Measurements from ENCODE around the gene PTPN11.

The PTPN11 gene

DNA sequence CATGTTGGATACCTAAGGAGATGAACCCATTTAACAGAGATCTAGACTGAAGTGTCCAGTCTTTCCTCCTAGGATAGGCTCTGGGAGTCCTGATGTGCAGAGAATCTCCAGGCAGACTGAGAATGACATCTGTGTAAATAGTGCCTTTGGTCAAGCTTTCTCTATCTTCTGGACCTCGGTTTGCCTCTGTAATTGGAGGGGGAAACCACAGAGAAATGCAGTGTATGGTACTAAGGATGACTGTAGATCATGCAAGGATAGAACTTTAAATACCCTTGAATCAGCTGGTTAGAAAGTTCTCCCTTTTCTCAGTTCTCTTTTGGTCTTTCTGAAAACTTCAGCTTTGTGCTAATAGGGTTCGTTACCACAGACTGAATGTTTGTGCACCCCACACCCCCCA is 112.2 kb downstream of the PTPN11 start:
- no peaks in the 10 kb centered on the region for H3K36me3 ChIP-seq (ENCODE audit: low read depth)
- H3K9me3 ChIP-seq (ENCODE audit: severe bottlenecking): no peaks in the 10 kb centered on the region
- TF ChIP-seq, protein P1, sequence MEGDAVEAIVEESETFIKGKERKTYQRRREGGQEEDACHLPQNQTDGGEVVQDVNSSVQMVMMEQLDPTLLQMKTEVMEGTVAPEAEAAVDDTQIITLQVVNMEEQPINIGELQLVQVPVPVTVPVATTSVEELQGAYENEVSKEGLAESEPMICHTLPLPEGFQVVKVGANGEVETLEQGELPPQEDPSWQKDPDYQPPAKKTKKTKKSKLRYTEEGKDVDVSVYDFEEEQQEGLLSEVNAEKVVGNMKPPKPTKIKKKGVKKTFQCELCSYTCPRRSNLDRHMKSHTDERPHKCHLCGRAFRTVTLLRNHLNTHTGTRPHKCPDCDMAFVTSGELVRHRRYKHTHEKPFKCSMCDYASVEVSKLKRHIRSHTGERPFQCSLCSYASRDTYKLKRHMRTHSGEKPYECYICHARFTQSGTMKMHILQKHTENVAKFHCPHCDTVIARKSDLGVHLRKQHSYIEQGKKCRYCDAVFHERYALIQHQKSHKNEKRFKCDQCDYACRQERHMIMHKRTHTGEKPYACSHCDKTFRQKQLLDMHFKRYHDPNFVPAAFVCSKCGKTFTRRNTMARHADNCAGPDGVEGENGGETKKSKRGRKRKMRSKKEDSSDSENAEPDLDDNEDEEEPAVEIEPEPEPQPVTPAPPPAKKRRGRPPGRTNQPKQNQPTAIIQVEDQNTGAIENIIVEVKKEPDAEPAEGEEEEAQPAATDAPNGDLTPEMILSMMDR (IDR thresholded peaks at IDR 0.05; ENCODE audit: poor library complexity, severe bottlenecking): no peak
- no peak overlapping the region for H3K4me3 ChIP-seq (ENCODE audit: severe bottlenecking)
- no peak for DNase-seq (ENCODE audit: low spot score)
- peaks cover under 1% of the 10 kb centered on the region for H3K27me3 ChIP-seq (ENCODE audit: insufficient read depth, poor library complexity, severe bottlenecking)
- no peak for ATAC-seq (ENCODE audit: low read depth)
- H3K4me1 ChIP-seq (ENCODE audit: insufficient read depth, poor library complexity, severe bottlenecking): no peaks in the 10 kb centered on the region
- H3K27ac ChIP-seq (ENCODE audit: poor library complexity, severe bottlenecking): no peak overlapping the region

DNA sequence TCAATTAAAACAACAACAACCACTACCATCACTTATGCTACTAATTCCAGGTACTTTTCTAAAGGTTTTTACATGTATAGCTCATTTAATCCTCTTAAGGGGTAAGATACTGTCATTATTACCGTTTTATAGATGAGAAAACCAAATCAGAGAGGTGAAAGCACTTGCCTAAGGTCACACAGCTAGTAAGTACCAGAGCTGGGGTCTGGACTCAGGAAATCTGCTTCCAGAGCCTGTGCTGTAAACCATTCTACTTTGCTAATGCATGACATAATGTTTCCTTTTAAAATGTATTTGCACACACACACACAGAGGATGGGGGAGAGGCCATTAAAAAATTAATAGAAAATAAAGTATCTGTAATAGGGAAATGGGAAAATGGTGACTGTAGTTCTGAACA is 113.4 kb downstream of the PTPN11 start:
- H3K9me3 ChIP-seq (ENCODE audit: severe bottlenecking): no peaks in the 10 kb centered on the region
- DNase-seq (ENCODE audit: low spot score) (no peak), ATAC-seq (ENCODE audit: low read depth) (no peak)
- H3K4me3 ChIP-seq (ENCODE audit: severe bottlenecking): no peak overlapping the region
- H3K27ac ChIP-seq (ENCODE audit: poor library complexity, severe bottlenecking): no peak overlapping the region
- H3K4me1 ChIP-seq (ENCODE audit: insufficient read depth, poor library complexity, severe bottlenecking): no peaks in the 10 kb centered on the region
- H3K27me3 ChIP-seq (ENCODE audit: insufficient read depth, poor library complexity, severe bottlenecking): no peaks in the 10 kb centered on the region
- no peaks in the 10 kb centered on the region for H3K36me3 ChIP-seq (ENCODE audit: low read depth)
- TF ChIP-seq, protein P1 (IDR thresholded peaks at IDR 0.05; ENCODE audit: poor library complexity, severe bottlenecking): no peak

DNA sequence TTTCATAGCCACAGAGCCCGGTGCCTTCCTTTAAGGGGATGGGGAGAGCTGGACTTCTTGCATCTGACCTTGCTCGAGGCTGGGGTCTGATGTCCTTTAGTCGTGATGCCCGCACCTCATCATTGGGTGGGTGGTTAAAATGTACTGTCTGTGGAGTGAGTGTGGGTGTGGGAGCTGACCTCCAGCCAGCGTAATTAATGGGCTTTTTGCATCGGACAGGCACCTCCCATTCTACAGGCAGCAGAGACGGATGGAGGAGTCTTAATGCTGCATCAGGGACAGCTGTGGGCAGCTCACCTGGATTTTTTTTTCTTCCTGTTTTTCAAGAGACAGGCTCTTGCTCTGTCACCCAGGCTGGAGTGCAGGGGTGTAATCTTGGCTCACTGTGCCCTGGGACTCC is 114.8 kb downstream of the PTPN11 start:
- ATAC-seq (ENCODE audit: low read depth) (no peak), DNase-seq (ENCODE audit: low spot score) (no peak)
- TF ChIP-seq, protein P1 (IDR thresholded peaks at IDR 0.05; ENCODE audit: poor library complexity, severe bottlenecking): no peak
- no peaks in the 10 kb centered on the region for H3K9me3 ChIP-seq (ENCODE audit: severe bottlenecking)
- no peak overlapping the region for H3K4me3 ChIP-seq (ENCODE audit: severe bottlenecking)
- H3K36me3 ChIP-seq (ENCODE audit: low read depth): no peaks in the 10 kb centered on the region
- no peak overlapping the region for H3K27ac ChIP-seq (ENCODE audit: poor library complexity, severe bottlenecking)
- no peaks in the 10 kb centered on the region for H3K4me1 ChIP-seq (ENCODE audit: insufficient read depth, poor library complexity, severe bottlenecking)
- H3K27me3 ChIP-seq (ENCODE audit: insufficient read depth, poor library complexity, severe bottlenecking): no peaks in the 10 kb centered on the region

DNA sequence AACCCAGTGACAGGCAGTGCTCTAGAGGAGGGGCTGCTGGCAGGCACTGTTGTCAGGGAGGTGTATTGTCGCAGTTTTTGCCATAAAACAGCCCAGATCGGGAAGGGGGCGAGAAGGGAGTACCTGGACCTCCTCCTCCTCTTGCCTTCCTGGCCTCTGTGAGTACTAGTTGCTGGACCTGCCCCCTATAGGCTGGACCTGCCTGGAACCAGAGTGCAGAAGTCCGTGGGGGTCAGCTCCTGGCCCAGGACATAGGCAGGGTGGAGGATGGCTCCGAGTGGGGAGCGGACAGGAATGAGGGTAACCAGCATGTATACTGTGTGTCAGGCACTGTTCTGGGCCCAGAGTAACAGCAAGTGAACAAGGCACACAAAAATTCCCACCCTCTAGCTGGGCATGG is 116.3 kb downstream of the PTPN11 start:
- no peaks in the 10 kb centered on the region for H3K36me3 ChIP-seq (ENCODE audit: low read depth)
- DNase-seq (ENCODE audit: low spot score) (no peak), ATAC-seq (ENCODE audit: low read depth) (no peak)
- H3K27ac ChIP-seq (ENCODE audit: poor library complexity, severe bottlenecking): no peak overlapping the region
- no peak overlapping the region for H3K4me3 ChIP-seq (ENCODE audit: severe bottlenecking)
- H3K9me3 ChIP-seq (ENCODE audit: severe bottlenecking): no peaks in the 10 kb centered on the region
- TF ChIP-seq, protein P1 (IDR thresholded peaks at IDR 0.05; ENCODE audit: poor library complexity, severe bottlenecking): no peak
- H3K27me3 ChIP-seq (ENCODE audit: insufficient read depth, poor library complexity, severe bottlenecking): no peaks in the 10 kb centered on the region
- H3K4me1 ChIP-seq (ENCODE audit: insufficient read depth, poor library complexity, severe bottlenecking): no peaks in the 10 kb centered on the region

DNA sequence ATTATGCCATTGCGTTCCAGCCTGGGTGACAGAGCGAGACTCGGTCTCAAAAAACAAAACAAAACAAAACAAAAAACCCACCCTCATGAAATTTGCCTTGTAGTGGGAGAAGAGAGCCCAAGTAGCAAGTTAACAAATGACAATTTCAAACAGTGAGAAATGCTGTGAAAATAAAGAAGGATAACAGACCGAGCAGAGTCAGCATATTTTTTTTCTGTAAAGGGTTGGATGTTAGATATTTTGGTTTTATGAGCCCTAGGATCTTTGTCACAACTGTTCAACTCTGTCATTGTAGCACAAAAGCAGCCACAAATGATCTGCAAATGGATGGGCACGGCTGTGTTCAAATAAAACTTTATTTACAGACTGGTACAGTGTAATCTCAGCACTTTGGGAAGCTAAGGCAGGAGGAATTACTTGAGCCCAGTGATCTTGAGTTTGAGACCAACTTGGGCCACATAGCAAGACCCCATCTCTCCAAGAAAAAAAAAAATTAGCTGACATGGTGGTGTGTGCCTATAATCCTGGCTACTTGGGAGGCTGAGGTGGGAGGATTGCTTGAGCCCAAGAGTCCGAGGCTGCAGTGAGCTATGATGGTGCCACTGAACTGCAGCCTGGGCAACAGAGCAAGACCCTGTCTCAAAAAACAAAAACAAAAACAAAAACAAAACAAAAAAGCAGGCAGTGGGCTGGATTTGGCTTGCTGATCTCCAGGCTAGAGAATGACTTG is 117.1 kb downstream of the PTPN11 start:
- no peaks in the 10 kb centered on the region for H3K4me1 ChIP-seq (ENCODE audit: insufficient read depth, poor library complexity, severe bottlenecking)
- DNase-seq (ENCODE audit: low spot score) (no peak), ATAC-seq (ENCODE audit: low read depth) (no peak)
- no peaks in the 10 kb centered on the region for H3K9me3 ChIP-seq (ENCODE audit: severe bottlenecking)
- H3K36me3 ChIP-seq (ENCODE audit: low read depth): no peaks in the 10 kb centered on the region
- TF ChIP-seq, protein P1 (IDR thresholded peaks at IDR 0.05; ENCODE audit: poor library complexity, severe bottlenecking): no peak
- no peaks in the 10 kb centered on the region for H3K27me3 ChIP-seq (ENCODE audit: insufficient read depth, poor library complexity, severe bottlenecking)
- H3K4me3 ChIP-seq (ENCODE audit: severe bottlenecking): no peak overlapping the region
- H3K27ac ChIP-seq (ENCODE audit: poor library complexity, severe bottlenecking): no peak overlapping the region

Measured in RWPE2 (cell line).